Prostate gland (tissue), 2 donors: ENCODE results near the gene CXXC5. TPM values are rescaled to one million over a fixed set of nuclear protein-coding genes. Genes with fewer than 3 reads are reported as not detected.

Source experiments
- DNase-seq: peaks from one replicate; pipeline ENCODE4 v3.0.0-alpha.2; 2019; ENCODE audit warnings: low spot score
- H3K27ac ChIP-seq, 2 donors: fragments of 200-600 bp; sonication (generic); 2 replicates each; pipeline ENCODE4 v1.5.1; 2017 to 2019
- H3K27me3 ChIP-seq: fragments of 200-600 bp; sonication (generic); replicated peaks from 2 replicates; pipeline ENCODE4 v1.5.1; 2019; ENCODE audit not compliant: insufficient read depth
- H3K36me3 ChIP-seq, 2 donors: fragments of 200-600 bp; sonication (generic); 1 replicate in 1 of 2; 2 replicates in 1 of 2; pipeline versions ENCODE4 v1.5.1 to v1.8.1; 2017 to 2019
- H3K4me1 ChIP-seq: fragments of 200-600 bp; sonication (generic); replicated peaks from 2 replicates; pipeline ENCODE4 v1.5.1; 2019
- H3K4me3 ChIP-seq, 2 donors: fragments of 200-600 bp; sonication (generic); 2 replicates each; pipeline ENCODE4 v1.5.1; 2017 to 2019
- H3K9me3 ChIP-seq: fragments of 200-600 bp; sonication (generic); 2 replicates; pipeline ENCODE4 v1.5.1; 2017
- POLR2A ChIP-seq: fragments of 450-650 bp; IDR thresholded peaks from one replicate; pipeline ENCODE4 v1.6.1; 2016; ENCODE audit warnings: antibody characterized with exemption, mild to moderate bottlenecking
- POLR2AphosphoS5 ChIP-seq: sonication (generic); formaldehyde crosslinking; IDR thresholded peaks from one replicate; pipeline ENCODE4 v1.6.1; 2017; ENCODE audit warnings: antibody characterized with exemption
- WGBS: methylation state at CpG from one replicate; pipeline ENCODE4 v1.1.5; 2018; 5-methylcytosine and 5-hydroxymethylcytosine counted together
- intact Hi-C: fragments of 100-400 bp; cut with DNase I; formaldehyde crosslinking; loops from one replicate; pipeline ENCODE4 v1.14.2; 2022
- total RNA-seq, 2 donors: library from RNA; depleted of rRNA; stranded (reverse); fragments of >200 nt; gene quantifications; one replicate each; pipeline ENCODE4 v1.1.0, GENCODE V29; 2016
- TF ChIP-seq, protein P1 (sequence below), 4 experiments: fragments of 200-600 bp in 2 of 4; fragments of 450-650 bp in 2 of 4; sonication (generic) in 2 of 4; IDR thresholded peaks; 1 replicate in 3 of 4; 2 replicates in 1 of 4; pipeline ENCODE4 v1.5.1; 2016 to 2019; ENCODE audit warnings: antibody characterized with exemption in 4 of 4, mild to moderate bottlenecking in 2 of 4, moderate library complexity in 2 of 4

Gene CXXC5
- total RNA-seq, 2 donors from 2014 or later: 47.4 to 47.7 TPM

DNA sequence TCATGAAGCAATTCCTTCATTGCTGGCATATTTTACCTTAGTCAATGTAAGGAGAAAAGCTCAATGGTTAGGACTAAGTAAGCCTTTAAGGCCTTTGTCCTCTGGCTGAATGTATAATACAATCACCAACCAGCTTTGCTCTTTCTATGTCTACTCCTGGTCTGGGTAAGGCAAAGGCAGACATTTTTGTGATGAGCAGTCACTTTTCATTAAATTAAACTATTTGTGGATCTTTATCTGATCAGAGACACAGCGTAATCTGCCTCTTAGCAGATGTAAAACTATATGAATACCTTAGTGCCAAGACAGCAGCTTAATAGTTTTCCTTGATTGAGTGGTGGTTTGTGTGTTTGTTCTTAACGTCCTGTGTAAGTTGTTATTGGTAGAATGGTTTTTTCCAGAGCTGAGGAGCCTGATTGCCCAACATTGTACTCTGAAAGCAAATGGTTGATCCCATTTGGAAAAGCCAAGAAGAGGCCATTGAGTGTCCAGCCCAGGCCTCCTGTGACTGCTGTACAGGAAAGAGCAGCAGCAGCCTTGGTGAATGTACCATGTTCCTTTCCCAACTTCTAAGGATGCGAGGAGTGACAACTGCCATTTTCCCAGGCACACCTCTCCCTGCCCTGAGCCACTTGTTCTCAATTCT is 16.5 kb upstream of the CXXC5 start:
- WGBS: 66% methylated on average over 3 of the region's 3 CpGs
- H3K36me3 ChIP-seq: no peaks in the 10 kb centered on the region

DNA sequence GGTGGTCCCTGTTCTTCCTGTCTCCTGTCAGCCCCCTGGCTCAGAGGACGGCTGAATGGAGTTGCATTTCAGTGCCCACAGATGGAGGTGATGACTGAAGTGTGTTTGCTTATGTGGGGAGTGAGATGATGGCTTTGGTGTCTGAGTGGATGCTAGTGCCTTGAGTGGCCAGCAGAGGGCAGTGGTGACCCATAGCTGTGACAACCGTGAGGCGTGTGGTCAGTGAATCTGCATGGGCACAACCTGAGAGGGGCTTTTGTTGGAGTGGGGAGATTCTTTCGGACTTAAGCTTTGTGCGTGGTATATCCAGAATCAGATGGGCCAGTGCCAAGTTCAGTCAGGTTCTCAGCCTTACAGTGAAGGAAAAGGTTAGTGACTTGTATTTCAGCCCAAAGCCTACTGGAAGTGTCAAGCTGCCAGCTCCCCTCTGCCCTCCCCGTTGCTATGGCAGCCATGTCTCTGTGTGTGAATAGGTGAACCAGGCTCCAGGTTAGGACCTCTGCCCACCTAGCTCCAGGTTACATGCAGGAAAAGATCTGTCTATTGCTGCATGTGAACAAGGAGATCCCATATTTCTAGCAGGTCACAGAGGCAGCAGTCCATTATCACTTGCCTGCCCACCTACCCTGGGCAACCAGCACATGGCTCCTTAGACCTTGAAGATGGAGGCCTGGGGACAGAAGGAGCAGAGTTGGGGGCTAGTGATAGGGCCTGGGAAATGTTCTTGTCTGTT is 14.7 kb upstream of the CXXC5 start:
- intact Hi-C loops: loop anchor here (1.0 kb wide), 2 partner anchors 57 to 132 kb away; no protein-coding TSS in a partner anchor
- Histone ChIP-seq H3K27ac (no peak overlapping the region), H3K4me3 (no peak overlapping the region), H3K4me1 (peaks cover 11% of the 10 kb centered on the region), H3K36me3 (no peaks in the 10 kb centered on the region), H3K27me3 (no peaks in the 10 kb centered on the region), H3K9me3 (no peaks in the 10 kb centered on the region)
- 10% methylated on average over 6 of the region's 6 CpGs for WGBS
- peak; percentile 54 for DNase-seq
- TF ChIP-seq POLR2A (no peak), POLR2AphosphoS5 (peak; percentile 47)
- TF ChIP-seq, protein P1, sequence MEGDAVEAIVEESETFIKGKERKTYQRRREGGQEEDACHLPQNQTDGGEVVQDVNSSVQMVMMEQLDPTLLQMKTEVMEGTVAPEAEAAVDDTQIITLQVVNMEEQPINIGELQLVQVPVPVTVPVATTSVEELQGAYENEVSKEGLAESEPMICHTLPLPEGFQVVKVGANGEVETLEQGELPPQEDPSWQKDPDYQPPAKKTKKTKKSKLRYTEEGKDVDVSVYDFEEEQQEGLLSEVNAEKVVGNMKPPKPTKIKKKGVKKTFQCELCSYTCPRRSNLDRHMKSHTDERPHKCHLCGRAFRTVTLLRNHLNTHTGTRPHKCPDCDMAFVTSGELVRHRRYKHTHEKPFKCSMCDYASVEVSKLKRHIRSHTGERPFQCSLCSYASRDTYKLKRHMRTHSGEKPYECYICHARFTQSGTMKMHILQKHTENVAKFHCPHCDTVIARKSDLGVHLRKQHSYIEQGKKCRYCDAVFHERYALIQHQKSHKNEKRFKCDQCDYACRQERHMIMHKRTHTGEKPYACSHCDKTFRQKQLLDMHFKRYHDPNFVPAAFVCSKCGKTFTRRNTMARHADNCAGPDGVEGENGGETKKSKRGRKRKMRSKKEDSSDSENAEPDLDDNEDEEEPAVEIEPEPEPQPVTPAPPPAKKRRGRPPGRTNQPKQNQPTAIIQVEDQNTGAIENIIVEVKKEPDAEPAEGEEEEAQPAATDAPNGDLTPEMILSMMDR (IDR thresholded peaks at IDR 0.05): peak; percentile 97 to 99 (median 98)

More for the DNA sequence above, 16.5 kb upstream of the CXXC5 start:
- Histone ChIP-seq H3K27ac (no peak overlapping the region), H3K27me3 (no peaks in the 10 kb centered on the region), H3K4me1 (peaks cover 5% of the 10 kb centered on the region), H3K9me3 (no peaks in the 10 kb centered on the region), H3K4me3 (no peak overlapping the region)
- TF ChIP-seq POLR2AphosphoS5 (no peak), POLR2A (no peak)
- TF ChIP-seq, protein P1 (IDR thresholded peaks at IDR 0.05): no peak
- DNase-seq: no peak
- intact Hi-C loops: no loop called here

DNA sequence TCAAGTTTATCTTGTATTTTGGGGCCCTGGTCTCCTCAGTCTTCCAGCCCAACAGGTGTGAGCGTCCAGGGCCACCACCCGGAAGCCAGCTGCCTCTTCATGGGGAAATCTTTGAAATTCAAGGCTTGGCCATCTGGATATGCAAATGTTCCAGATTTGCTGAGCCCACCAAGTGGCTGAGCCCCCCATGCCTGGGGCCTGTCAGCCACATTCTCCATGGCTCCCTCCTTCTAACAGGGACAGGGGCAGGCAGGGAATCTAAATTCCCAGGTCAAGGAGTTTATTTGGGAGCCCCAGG is 14.2 kb upstream of the CXXC5 start:
- no peaks in the 10 kb centered on the region for H3K27me3 ChIP-seq
- no peaks in the 10 kb centered on the region for H3K36me3 ChIP-seq
- 86% methylated on average over 2 of the region's 2 CpGs for WGBS
- intact Hi-C loops: no loop called here
- no peak for DNase-seq
- H3K27ac ChIP-seq: no peak overlapping the region
- no peaks in the 10 kb centered on the region for H3K9me3 ChIP-seq
- no peak overlapping the region for H3K4me3 ChIP-seq
- peaks cover 16% of the 10 kb centered on the region for H3K4me1 ChIP-seq
- TF ChIP-seq POLR2A: no peak
- TF ChIP-seq, protein P1 (IDR thresholded peaks at IDR 0.05): no peak
- TF ChIP-seq POLR2AphosphoS5: no peak

DNA sequence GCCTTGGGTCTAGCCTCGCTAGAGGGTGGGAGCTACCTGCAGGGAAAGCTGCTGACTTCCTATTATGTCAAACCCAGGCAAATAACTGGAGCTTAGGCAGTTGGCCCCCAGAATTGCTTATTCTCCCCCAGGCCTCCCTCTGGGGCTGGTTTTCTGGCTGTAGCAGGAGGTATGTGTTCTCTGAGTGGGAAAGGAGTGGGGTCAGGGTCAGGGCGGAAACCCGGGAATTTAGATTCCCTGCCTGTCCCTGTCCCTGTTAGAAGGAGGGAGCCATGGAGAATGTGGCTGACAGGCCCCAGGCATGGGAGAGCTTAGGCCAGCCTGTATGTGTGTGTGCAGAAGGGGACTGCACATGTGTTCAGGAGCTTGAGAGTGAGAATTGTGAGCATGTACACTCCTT is 13.6 kb upstream of the CXXC5 start:
- intact Hi-C loops: no loop called here
- H3K9me3 ChIP-seq: no peaks in the 10 kb centered on the region

More for the DNA sequence above, 13.6 kb upstream of the CXXC5 start:
- 81% methylated on average over 3 of the region's 3 CpGs for WGBS
- Histone ChIP-seq H3K36me3 (no peaks in the 10 kb centered on the region), H3K4me1 (peaks cover 21% of the 10 kb centered on the region), H3K4me3 (no peak overlapping the region), H3K27ac (no peak overlapping the region), H3K27me3 (no peaks in the 10 kb centered on the region)
- TF ChIP-seq POLR2A: no peak
- TF ChIP-seq, protein P1 (IDR thresholded peaks at IDR 0.05): no peak
- TF ChIP-seq POLR2AphosphoS5: no peak
- DNase-seq: no peak
